ENCODE results near the gene HFE. TPM values are rescaled to one million over a fixed set of nuclear protein-coding genes. Genes with fewer than 3 reads are reported as not detected.
"Not testable (repeated sequence)": the region's sequence is repeated elsewhere in the genome, so short reads cannot be mapped to it uniquely, and the experiment has no call there.

The HFE gene
- total RNA-seq, 1 donor from 2014 or later = 9.2 TPM

GRCh38 chr6:26057899-26058298 lies 29.3 kb upstream of the HFE start:
- TF ChIP-seq, protein P1, sequence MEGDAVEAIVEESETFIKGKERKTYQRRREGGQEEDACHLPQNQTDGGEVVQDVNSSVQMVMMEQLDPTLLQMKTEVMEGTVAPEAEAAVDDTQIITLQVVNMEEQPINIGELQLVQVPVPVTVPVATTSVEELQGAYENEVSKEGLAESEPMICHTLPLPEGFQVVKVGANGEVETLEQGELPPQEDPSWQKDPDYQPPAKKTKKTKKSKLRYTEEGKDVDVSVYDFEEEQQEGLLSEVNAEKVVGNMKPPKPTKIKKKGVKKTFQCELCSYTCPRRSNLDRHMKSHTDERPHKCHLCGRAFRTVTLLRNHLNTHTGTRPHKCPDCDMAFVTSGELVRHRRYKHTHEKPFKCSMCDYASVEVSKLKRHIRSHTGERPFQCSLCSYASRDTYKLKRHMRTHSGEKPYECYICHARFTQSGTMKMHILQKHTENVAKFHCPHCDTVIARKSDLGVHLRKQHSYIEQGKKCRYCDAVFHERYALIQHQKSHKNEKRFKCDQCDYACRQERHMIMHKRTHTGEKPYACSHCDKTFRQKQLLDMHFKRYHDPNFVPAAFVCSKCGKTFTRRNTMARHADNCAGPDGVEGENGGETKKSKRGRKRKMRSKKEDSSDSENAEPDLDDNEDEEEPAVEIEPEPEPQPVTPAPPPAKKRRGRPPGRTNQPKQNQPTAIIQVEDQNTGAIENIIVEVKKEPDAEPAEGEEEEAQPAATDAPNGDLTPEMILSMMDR (IDR thresholded peaks at IDR 0.05) = no peak
- H3K27ac ChIP-seq = no peak overlapping the region
- intact Hi-C loops (cut with DNase I) = no loop called here

GRCh38 chr6:26058477-26059033 lies 28.7 kb upstream of the HFE start:
- H3K36me3 ChIP-seq; H3K27me3 ChIP-seq; intact Hi-C loops (cut with DNase I); H3K4me1 ChIP-seq; H3K9me3 ChIP-seq; H3K27ac ChIP-seq; DNase-seq; H3K4me3 ChIP-seq; ATAC-seq: not testable (repeated sequence)

More at GRCh38 chr6:26057899-26058298, 29.3 kb upstream of the HFE start:
- no peak for ATAC-seq
- H3K9me3 ChIP-seq = no peaks in the 10 kb centered on the region
- H3K4me1 ChIP-seq = no peaks in the 10 kb centered on the region
- no peaks in the 10 kb centered on the region for H3K36me3 ChIP-seq
- H3K4me3 ChIP-seq = no peak overlapping the region
- no peak for DNase-seq
- no peaks in the 10 kb centered on the region for H3K27me3 ChIP-seq

DNA sequence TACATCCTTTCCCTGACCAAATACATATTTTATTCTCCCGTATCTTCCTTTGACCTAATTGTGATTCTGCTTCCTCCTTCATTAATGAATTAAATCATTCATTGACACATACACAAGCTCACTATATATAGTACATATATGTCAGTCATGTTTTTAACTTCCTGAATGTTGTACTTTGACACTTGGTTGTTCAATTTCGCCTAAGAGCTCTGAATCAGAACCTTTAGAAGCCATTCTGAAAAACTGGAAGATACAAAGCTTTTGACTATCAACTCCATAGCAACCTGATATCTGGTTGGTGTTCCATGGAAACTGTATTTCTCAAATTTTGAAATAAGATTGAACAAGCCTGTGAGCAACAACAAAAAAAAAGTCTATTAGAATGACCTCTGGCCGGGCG lies 27.3 kb upstream of the HFE start:
- ATAC-seq = no peak
- no peaks in the 10 kb centered on the region for H3K4me1 ChIP-seq
- DNase-seq = no peak
- H3K4me3 ChIP-seq = no peak overlapping the region
- no peaks in the 10 kb centered on the region for H3K27me3 ChIP-seq
- H3K27ac ChIP-seq = no peak overlapping the region
- TF ChIP-seq, protein P1 (IDR thresholded peaks at IDR 0.05) = no peak
- no peaks in the 10 kb centered on the region for H3K36me3 ChIP-seq
- intact Hi-C loops (cut with DNase I) = loop anchor here (5.0 kb wide), 1 partner anchor 37 kb away; no protein-coding TSS in a partner anchor
- H3K9me3 ChIP-seq = no peaks in the 10 kb centered on the region

GRCh38 chr6:26064619-26065257 lies 22.5 kb upstream of the HFE start:
- Histone ChIP-seq H3K36me3 (no peaks in the 10 kb centered on the region), H3K9me3 (no peaks in the 10 kb centered on the region), H3K4me3 (no peak overlapping the region), H3K27me3 (no peaks in the 10 kb centered on the region), H3K4me1 (peaks cover 3% of the 10 kb centered on the region), H3K27ac (no peak overlapping the region)
- TF ChIP-seq, protein P1 (IDR thresholded peaks at IDR 0.05) = peak; percentile 78
- peak; percentile 89 for ATAC-seq
- no peak for DNase-seq
- intact Hi-C loops (cut with DNase I) = loop anchor here (5.0 kb wide), 1 partner anchor 33 kb away; no protein-coding TSS in a partner anchor

DNA sequence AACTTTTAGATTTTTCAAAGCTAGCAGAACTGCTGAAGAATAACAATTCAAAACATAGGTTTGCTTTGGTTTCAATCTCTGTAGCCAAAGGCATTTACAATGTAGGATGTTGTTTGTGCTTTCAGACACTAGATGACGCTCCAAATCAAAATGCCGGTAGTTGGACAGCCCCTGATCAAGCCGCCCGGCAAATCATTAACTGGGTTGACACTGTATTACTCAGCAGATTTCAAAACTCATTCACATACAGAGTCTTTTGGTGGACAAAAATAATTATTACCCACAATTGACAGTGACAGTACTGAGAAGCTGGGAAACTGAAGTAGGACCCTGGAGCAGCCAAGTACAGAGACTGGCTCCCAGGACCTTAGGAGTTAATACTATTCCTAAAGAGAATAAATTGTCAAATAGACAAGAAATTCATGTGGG lies 21.3 kb upstream of the HFE start:
- Histone ChIP-seq H3K27ac (no peak overlapping the region), H3K27me3 (no peaks in the 10 kb centered on the region), H3K4me1 (peaks cover 3% of the 10 kb centered on the region), H3K9me3 (no peaks in the 10 kb centered on the region), H3K4me3 (no peak overlapping the region), H3K36me3 (no peaks in the 10 kb centered on the region)
- intact Hi-C loops (cut with DNase I) = no loop called here
- peak; percentile 68 for DNase-seq
- ATAC-seq = peak; percentile 97
- TF ChIP-seq, protein P1 (IDR thresholded peaks at IDR 0.05) = peak; percentile 89

- Histone ChIP-seq H3K36me3 (no peaks in the 10 kb centered on the region), H3K4me3 (no peak overlapping the region), H3K9me3 (no peaks in the 10 kb centered on the region), H3K27ac (no peak overlapping the region), H3K4me1 (peaks cover 3% of the 10 kb centered on the region), H3K27me3 (no peaks in the 10 kb centered on the region)
- DNase-seq (no peak), ATAC-seq (no peak)
- intact Hi-C loops (cut with DNase I) = no loop called here
- TF ChIP-seq, protein P1 (IDR thresholded peaks at IDR 0.05) = no peak
These were observed 19.9 kb upstream of the HFE start for GRCh38 chr6:26067367-26067766.

All from upper lobe of right lung (tissue), 1 donor.